PC-3 (cell line): ENCODE measurements around the gene CARNS1. TPM values are rescaled to one million over a fixed set of nuclear protein-coding genes. Genes with fewer than 3 reads are reported as not detected.

Experiments
- ATAC-seq: fragments of 200-7000 bp; cut with Tn5 transposase; 2 replicates; pipeline ENCODE4 v1.9.1; 2020; ENCODE audit warnings: mild to moderate bottlenecking, moderate library complexity
- BruUV-seq: library from RNA; stranded (reverse); fragments of 400-500 nt; replicated peaks from 2 replicates; lab custom pipeline; 2021; lab: Mats Ljungman, UMichigan
- CTCF ChIA-PET: fragments of 300-600 bp; sonication (Branson Sonifier 250); formaldehyde crosslinking; loops from one replicate; lab custom pipeline; 2022; ENCODE audit warnings: antibody characterized with exemption; lab: Charles Lee
- POLR2A ChIA-PET: fragments of 300-600 bp; sonication (Branson Sonifier 250); formaldehyde crosslinking; loops from one replicate; lab custom pipeline; 2022; ENCODE audit warnings: antibody characterized with exemption; ENCODE audit not compliant: unreplicated experiment; lab: Charles Lee
- DNase-seq: peaks from one replicate; pipeline ENCODE4 v3.0.0-alpha.2; 2015
- H2AFZ ChIP-seq: fragments of 300-600 bp; sonication (generic); 2 replicates; pipeline ENCODE4 v1.6.0; 2016; ENCODE audit warnings: antibody characterized with exemption, low read length
- H3F3A ChIP-seq: fragments of 300-600 bp; sonication (generic); one replicate; pipeline ENCODE4 v1.6.0; 2017; ENCODE audit warnings: antibody characterized with exemption, low read length, control low read depth, mild to moderate bottlenecking; ENCODE audit not compliant: unreplicated experiment
- H3K27ac ChIP-seq: fragments of 300-600 bp; sonication (generic); 2 replicates; pipeline ENCODE4 v1.5.1; 2016; ENCODE audit warnings: mild to moderate bottlenecking, low read length
- H3K27me3 ChIP-seq: fragments of 300-600 bp; sonication (generic); 2 replicates; pipeline ENCODE4 v1.6.1; 2016; ENCODE audit warnings: low read length, mixed read lengths
- H3K36me3 ChIP-seq: fragments of 300-600 bp; sonication (generic); 2 replicates; pipeline ENCODE4 v1.6.1; 2016; ENCODE audit warnings: low read depth, mixed run types, low read length, mixed read lengths
- H3K4me1 ChIP-seq: fragments of 300-600 bp; sonication (generic); 2 replicates; pipeline ENCODE4 v1.5.1; 2016; ENCODE audit warnings: low read length; ENCODE audit not compliant: insufficient read depth
- H3K4me2 ChIP-seq: fragments of 300-600 bp; sonication (generic); 2 replicates; pipeline ENCODE4 v1.6.0; 2016; ENCODE audit warnings: low read length
- H3K4me3 ChIP-seq: fragments of 300-600 bp; sonication (generic); 2 replicates; pipeline ENCODE4 v1.5.1; 2016; ENCODE audit warnings: mild to moderate bottlenecking, low read length, mixed read lengths
- H3K79me2 ChIP-seq: fragments of 300-600 bp; sonication (generic); 2 replicates; pipeline ENCODE4 v1.6.1; 2017; ENCODE audit warnings: low read length, mixed read lengths
- H3K9ac ChIP-seq: fragments of 300-600 bp; sonication (generic); 2 replicates; pipeline ENCODE4 v1.6.0; 2016; ENCODE audit warnings: mild to moderate bottlenecking, low read length
- H3K9me2 ChIP-seq: fragments of 300-600 bp; sonication (generic); replicated peaks from 2 replicates; pipeline ENCODE4 v1.6.1; 2016; ENCODE audit warnings: mixed run types, low read length, mixed read lengths
- H3K9me3 ChIP-seq: fragments of 300-600 bp; sonication (generic); 2 replicates; pipeline ENCODE4 v1.6.1; 2016; ENCODE audit warnings: low read length, mixed read lengths
- H4K20me1 ChIP-seq: fragments of 300-600 bp; sonication (generic); 2 replicates; pipeline ENCODE4 v1.6.1; 2016; ENCODE audit warnings: low read length, mixed read lengths
- EZH2 ChIP-seq: fragments of 300-600 bp; sonication (generic); IDR thresholded peaks from one replicate; pipeline ENCODE4 v1.6.1; 2017; ENCODE audit warnings: antibody characterized with exemption, mild to moderate bottlenecking, low read length; ENCODE audit not compliant: unreplicated experiment
- EZH2phosphoT487 ChIP-seq: fragments of 300-600 bp; sonication (generic); IDR thresholded peaks from 2 replicates; pipeline ENCODE4 v1.6.1; 2018; ENCODE audit warnings: mild to moderate bottlenecking, antibody characterized with exemption, low read length, borderline replicate concordance
- intact Hi-C: fragments of 100-400 bp; cut with micrococcal nuclease; formaldehyde crosslinking; loops from 2 replicates; pipeline ENCODE4 v1.9.0; 2023
- total RNA-seq: library from RNA; depleted of rRNA; stranded (reverse); fragments of >200 nt; gene quantifications from 2 replicates; pipeline ENCODE4 v1.2.3, GENCODE V29; 2014
- TF ChIP-seq, protein P1 (sequence below): fragments of 300-600 bp; sonication (generic); conservative IDR thresholded peaks from 2 replicates; pipeline ENCODE4 v1.5.1; 2017; ENCODE audit warnings: antibody characterized with exemption, low read depth, mild to moderate bottlenecking, low read length

CARNS1 gene
- total RNA-seq, 1 experiment from 2014 or later = 0.22 TPM

DNA sequence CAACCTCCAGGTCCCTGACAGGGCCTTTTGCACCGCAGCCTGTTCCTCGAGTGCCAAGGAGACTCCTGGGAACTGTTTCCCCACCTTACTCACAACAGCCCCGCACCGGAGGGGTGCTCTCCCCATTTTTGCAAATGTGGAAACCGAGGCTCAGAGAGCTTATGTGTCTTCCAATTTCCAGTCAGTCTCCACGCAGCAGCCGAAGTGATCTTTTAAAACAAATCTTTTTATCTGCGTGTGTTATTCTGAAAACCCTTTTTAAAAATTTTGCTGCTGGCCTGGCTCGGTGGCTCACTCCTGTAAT lies 54.0 kb downstream of the CARNS1 start:
- no peaks in the 10 kb centered on the region for H4K20me1 ChIP-seq
- peak overlapping the region; percentile 86 for H3K4me2 ChIP-seq
- DNase-seq = no peak
- intact Hi-C loops = loop anchor here (1.0 to 5.0 kb wide), 2 partner anchors 39 to 42 kb away; partner anchors contain the start of genes CDK2AP2 and RPS6KB2
- no peaks in the 10 kb centered on the region for H3K9me3 ChIP-seq
- peaks cover 4% of the 10 kb centered on the region for H3F3A ChIP-seq
- H3K27me3 ChIP-seq = no peaks in the 10 kb centered on the region
- H3K9ac ChIP-seq = peak overlapping the region; percentile 67
- H3K9me2 ChIP-seq = no peaks in the 10 kb centered on the region
- H3K79me2 ChIP-seq = peaks cover 24% of the 10 kb centered on the region
- ChIA-PET POLR2A (no interaction called here), CTCF (interaction anchor here (2.0 kb wide), 1 partner anchor 68 kb away, joined by 15 read pairs; the partner anchor contains the start of gene PPP1CA)
- H2AFZ ChIP-seq = peak overlapping the region; percentile 83
- no peak overlapping the region; the same call in 1 of the 2 replicates for H3K27ac ChIP-seq
- BruUV-seq = TSS peak; percentile 59
- H3K36me3 ChIP-seq = no peaks in the 10 kb centered on the region
- ATAC-seq = no peak
- peaks cover 28% of the 10 kb centered on the region for H3K4me1 ChIP-seq
- TF ChIP-seq, protein P1, sequence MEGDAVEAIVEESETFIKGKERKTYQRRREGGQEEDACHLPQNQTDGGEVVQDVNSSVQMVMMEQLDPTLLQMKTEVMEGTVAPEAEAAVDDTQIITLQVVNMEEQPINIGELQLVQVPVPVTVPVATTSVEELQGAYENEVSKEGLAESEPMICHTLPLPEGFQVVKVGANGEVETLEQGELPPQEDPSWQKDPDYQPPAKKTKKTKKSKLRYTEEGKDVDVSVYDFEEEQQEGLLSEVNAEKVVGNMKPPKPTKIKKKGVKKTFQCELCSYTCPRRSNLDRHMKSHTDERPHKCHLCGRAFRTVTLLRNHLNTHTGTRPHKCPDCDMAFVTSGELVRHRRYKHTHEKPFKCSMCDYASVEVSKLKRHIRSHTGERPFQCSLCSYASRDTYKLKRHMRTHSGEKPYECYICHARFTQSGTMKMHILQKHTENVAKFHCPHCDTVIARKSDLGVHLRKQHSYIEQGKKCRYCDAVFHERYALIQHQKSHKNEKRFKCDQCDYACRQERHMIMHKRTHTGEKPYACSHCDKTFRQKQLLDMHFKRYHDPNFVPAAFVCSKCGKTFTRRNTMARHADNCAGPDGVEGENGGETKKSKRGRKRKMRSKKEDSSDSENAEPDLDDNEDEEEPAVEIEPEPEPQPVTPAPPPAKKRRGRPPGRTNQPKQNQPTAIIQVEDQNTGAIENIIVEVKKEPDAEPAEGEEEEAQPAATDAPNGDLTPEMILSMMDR = 0 out of 2 replicates have a peak, but pooled peaks have one; percentile 9
- no peak for TF ChIP-seq EZH2phosphoT487
- peak overlapping the region; percentile 85 for H3K4me3 ChIP-seq

DNA sequence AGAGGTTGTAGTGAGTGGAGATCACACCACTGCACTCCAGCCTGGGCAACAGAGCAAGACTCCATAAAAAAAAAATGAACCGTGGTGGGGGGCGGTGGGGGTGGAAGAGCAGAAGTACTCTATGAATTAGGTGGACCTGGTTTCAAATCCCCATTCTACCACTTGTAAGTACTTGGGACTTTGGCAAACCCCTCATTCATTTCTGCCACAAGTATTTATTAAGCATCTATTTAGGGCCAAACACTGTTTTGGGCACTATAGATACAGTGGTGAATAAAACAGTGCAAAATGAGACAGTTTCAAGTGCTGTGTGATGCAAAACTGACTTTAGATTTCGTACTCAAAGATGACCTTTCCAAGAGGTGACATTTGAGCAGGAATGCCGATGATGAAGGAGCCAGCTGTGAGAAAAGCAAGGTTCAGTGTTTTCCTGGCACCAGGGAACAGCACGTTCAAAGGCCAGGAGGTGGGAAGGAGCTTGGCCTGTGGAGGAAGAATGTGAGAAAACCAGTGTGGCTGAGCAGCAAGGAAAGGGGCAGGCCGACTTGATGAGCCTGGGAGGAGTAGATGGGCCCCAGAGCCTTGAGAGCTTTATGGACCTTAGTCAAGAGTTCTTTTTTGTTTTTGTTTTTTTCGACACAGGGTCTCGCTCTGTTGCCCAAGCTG lies 55.0 kb downstream of the CARNS1 start:
- ChIA-PET CTCF (no interaction called here), POLR2A (no interaction called here)
- Histone ChIP-seq H3K9me2 (no peaks in the 10 kb centered on the region), H3K4me3 (no peak overlapping the region), H2AFZ (no peak overlapping the region), H3K27me3 (no peaks in the 10 kb centered on the region), H3F3A (peaks cover 4% of the 10 kb centered on the region), H3K9ac (no peak overlapping the region), H3K79me2 (peaks cover 24% of the 10 kb centered on the region), H3K9me3 (no peaks in the 10 kb centered on the region), H3K36me3 (no peaks in the 10 kb centered on the region), H3K4me2 (no peak overlapping the region), H3K27ac (no peak overlapping the region), H4K20me1 (no peaks in the 10 kb centered on the region), H3K4me1 (peaks cover 20% of the 10 kb centered on the region)
- intact Hi-C loops = no loop called here
- ATAC-seq = no peak
- DNase-seq = no peak
- TF ChIP-seq, protein P1 = no peak
- TF ChIP-seq EZH2 = no peak
- no peak for TF ChIP-seq EZH2phosphoT487
- BruUV-seq = no TSS peak

DNA sequence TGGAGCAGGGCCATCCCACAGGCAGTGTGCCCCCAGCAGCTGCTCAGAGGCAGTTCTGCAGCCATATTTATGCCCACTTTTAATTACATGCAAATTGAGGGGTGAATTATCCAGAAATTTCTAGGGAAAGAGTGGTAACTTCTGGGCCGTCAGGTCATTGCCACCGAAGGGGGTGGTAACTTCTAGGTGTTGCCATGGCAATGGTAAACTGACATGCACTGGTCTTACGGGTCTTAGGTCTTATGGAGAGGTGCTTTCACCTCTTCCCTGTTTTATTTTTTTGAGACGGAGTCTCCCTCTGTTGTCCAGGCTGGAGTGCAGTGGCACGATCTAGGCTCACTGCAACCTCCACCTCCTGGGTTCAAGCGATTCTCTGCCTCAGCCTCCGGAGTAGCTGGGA lies 57.4 kb downstream of the CARNS1 start:
- CTCF ChIA-PET = no interaction called here
- POLR2A ChIA-PET = no interaction called here

More for the DNA sequence above, 57.4 kb downstream of the CARNS1 start:
- no TSS peak for BruUV-seq
- Histone ChIP-seq H3K27me3 (no peaks in the 10 kb centered on the region), H3K36me3 (no peaks in the 10 kb centered on the region), H3K9me3 (no peaks in the 10 kb centered on the region), H3K79me2 (peaks cover 8% of the 10 kb centered on the region), H3K9ac (no peak overlapping the region), H3F3A (no peaks in the 10 kb centered on the region), H3K4me3 (no peak overlapping the region), H3K9me2 (no peaks in the 10 kb centered on the region), H3K4me1 (peaks cover 9% of the 10 kb centered on the region), H2AFZ (no peak overlapping the region), H3K4me2 (no peak overlapping the region), H4K20me1 (no peaks in the 10 kb centered on the region), H3K27ac (no peak overlapping the region)
- ATAC-seq (no peak), DNase-seq (no peak)
- TF ChIP-seq EZH2phosphoT487 = no peak
- TF ChIP-seq EZH2 = no peak
- TF ChIP-seq, protein P1 = no peak
- intact Hi-C loops = no loop called here
